ENCODE data around the gene CD6. TPM values are rescaled to one million over a fixed set of nuclear protein-coding genes. Genes with fewer than 3 reads are reported as not detected.

CD6 gene
- total and polyA plus RNA-seq, 2 of the 8 experiments (the other 6 are each of a cell fraction or from before 2014, with no cell fraction given), result 0.03 TPM; not detected in 1

DNA sequence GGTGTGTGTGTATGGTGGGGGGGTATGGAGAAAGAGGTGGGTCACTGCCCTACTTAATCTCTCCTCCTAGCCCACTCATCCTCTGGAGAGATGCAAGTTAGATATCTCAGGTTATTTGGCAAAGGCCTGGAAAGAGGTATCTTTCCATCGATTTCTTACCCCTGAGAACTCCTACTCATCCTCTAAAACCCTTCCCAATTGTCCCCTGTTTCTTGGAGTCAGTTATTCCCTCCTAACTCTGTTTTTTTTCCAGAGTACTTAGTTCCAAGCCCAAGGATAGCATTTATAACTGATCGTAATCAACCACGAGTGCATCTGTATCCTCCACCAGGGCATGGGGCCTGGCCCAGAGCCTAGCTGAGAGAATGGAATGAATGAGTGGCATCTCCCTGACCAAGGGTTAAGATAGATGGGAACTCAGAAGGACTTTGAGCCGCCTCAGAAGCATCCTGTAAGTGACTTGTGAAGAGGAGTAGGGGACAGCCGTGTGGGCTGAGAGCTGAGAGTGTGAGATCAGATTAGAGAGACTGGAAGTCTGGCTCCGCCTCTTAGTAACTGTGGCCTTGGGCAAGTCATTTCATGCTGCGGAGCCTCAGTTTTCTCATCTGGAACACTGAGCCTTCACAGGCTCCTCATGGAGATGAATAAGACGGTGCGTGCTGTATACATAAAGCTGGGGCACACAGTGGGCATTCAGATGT, 16.2 kb downstream of the CD6 start:
- Histone ChIP-seq H3K4me3 (ENCODE audit: extremely low read depth in 1 of 4, insufficient read depth in 2 of 4, low read depth in 3 of 4, low read length in 4 of 4) (no peak overlapping the region), H3K56ac (replicated peaks; ENCODE audit: insufficient read length, low read depth, low read length) (no peak overlapping the region), H4K91ac (replicated peaks; ENCODE audit: insufficient read length, low read length) (no peak overlapping the region), H3K79me1 (ENCODE audit: low read depth, low read length) (no peaks in the 10 kb centered on the region), H4K8ac (ENCODE audit: extremely low read depth, insufficient read depth, low read length) (no peak overlapping the region), H4K5ac (ENCODE audit: insufficient read length, low read depth, low read length) (no peak overlapping the region), H2AFZ (ENCODE audit: low read length) (no peak overlapping the region), H3K27ac (ENCODE audit: low read depth, low read length) (no peak overlapping the region), H3K23me2 (ENCODE audit: low read depth, low read length) (peaks cover 2% of the 10 kb centered on the region; the same call in 1 of the 2 replicates), H2AK5ac (ENCODE audit: low read depth, low read length) (no peak overlapping the region), H3K4me2 (ENCODE audit: insufficient read depth in 1 of 2, low read depth in 2 of 2, low read length in 2 of 2) (no peak overlapping the region), H3K4ac (replicated peaks; ENCODE audit: insufficient read length, low read depth, low read length) (no peak overlapping the region), H3K23ac (ENCODE audit: insufficient read length) (no peak overlapping the region), H2BK15ac (ENCODE audit: low read length) (no peak overlapping the region), H3K14ac (ENCODE audit: insufficient read length) (no peak overlapping the region), H3K4me1 (replicated peaks in 1 of 4; ENCODE audit: control insufficient read depth in 3 of 4, insufficient read depth in 4 of 4, low read length in 3 of 4) (no peaks in the 10 kb centered on the region), H3K79me2 (ENCODE audit: control insufficient read depth in 1 of 2, insufficient read depth in 2 of 2, low read length in 2 of 2) (no peaks in the 10 kb centered on the region), H3K27me3 (replicated peaks in 1 of 4; ENCODE audit: control insufficient read depth in 3 of 4, extremely low read depth in 1 of 4, insufficient read depth in 3 of 4, low read length in 3 of 4) (no peaks in the 10 kb centered on the region), H2BK20ac (ENCODE audit: low read length) (no peak overlapping the region), H4K20me1 (replicated peaks in 1 of 2; ENCODE audit: control insufficient read depth in 1 of 2, insufficient read depth in 2 of 2, low read length in 2 of 2) (no peaks in the 10 kb centered on the region), H3K18ac (ENCODE audit: extremely low read depth, low read length) (no peak overlapping the region), H3K9ac (replicated peaks in 1 of 4; ENCODE audit: extremely low read depth in 1 of 4, low read depth in 3 of 4, low read length in 3 of 4) (no peak overlapping the region), H3K36me3 (ENCODE audit: control insufficient read depth in 2 of 4, insufficient read depth in 4 of 4, low read length in 3 of 4) (no peaks in the 10 kb centered on the region), H2BK12ac (ENCODE audit: low read depth, low read length) (no peak overlapping the region), H3K9me3 (ENCODE audit: insufficient read depth in 2 of 2, low read depth in 1 of 2, low read length in 1 of 2) (no peaks in the 10 kb centered on the region), H2BK120ac (replicated peaks; ENCODE audit: low read depth, low read length) (no peak overlapping the region), H2BK5ac (ENCODE audit: low read depth, low read length) (no peak overlapping the region)
- no peak for DNase-seq (ENCODE audit: low read depth in 1 of 2, low spot score in 2 of 2)
- POLR2A ChIA-PET (ENCODE audit: partially characterized antibody), result interaction anchor here (0.6 kb wide), 1 partner anchor 189 kb away, joined by 4 read pairs; no protein-coding TSS in a partner anchor
- WGBS, 2 experiments (ENCODE audit: extremely low coverage in 1 of 2, insufficient coverage in 1 of 2, insufficient read length in 1 of 2, insufficient replicate concordance in 2 of 2, low coverage in 1 of 2, low lambda C conversion rate in 2 of 2, missing lambda C conversion rate in 1 of 2), result 80% methylated on average over 9 of the region's 9 CpGs; no CpG with 5 or more reads in 1 of the 2 experiments
- TF ChIP-seq RBBP5 (IDR thresholded peaks at IDR 0.05; ENCODE audit: borderline replicate concordance, low read depth, low read length) (no peak), SRF (IDR thresholded peaks at IDR 0.05; ENCODE audit: low read depth, low read length) (no peak), RFX5 (IDR thresholded peaks at IDR 0.05; ENCODE audit: borderline replicate concordance, low read depth, low read length) (no peak), CBX5 (IDR thresholded peaks at IDR 0.05; ENCODE audit: low read depth, low read length) (no peak), NRF1 (IDR thresholded peaks at IDR 0.05; ENCODE audit: low read depth, low read length) (no peak), TCF12 (IDR thresholded peaks at IDR 0.05; ENCODE audit: low read depth, low read length) (no peak), KDM4A (IDR thresholded peaks at IDR 0.05; ENCODE audit: low read depth, low read length, severe bottlenecking) (no peak), TAF7 (optimal IDR thresholded peaks at IDR 0.05; ENCODE audit: borderline replicate concordance, low read depth, low read length) (no peak), GABPA (IDR thresholded peaks at IDR 0.05; ENCODE audit: borderline replicate concordance, insufficient read depth, low read length) (no peak), SIX5 (IDR thresholded peaks at IDR 0.05; ENCODE audit: low read depth, low read length) (no peak), EZH2 (IDR thresholded peaks at IDR 0.05; ENCODE audit: low read depth, low read length, severe bottlenecking) (no peak), JUND (IDR thresholded peaks at IDR 0.05; ENCODE audit: low read length) (no peak), RNF2 (IDR thresholded peaks at IDR 0.05; ENCODE audit: borderline replicate concordance, low read depth, low read length, missing control alignments, poor library complexity, severe bottlenecking) (no peak)
- FAIRE-seq, result no peak
- CTCF ChIA-PET (ENCODE audit: partially characterized antibody), result interaction anchor here (0.6 to 2.4 kb wide), 4 partner anchors 11 to 66 kb away, joined by 3 to 10 read pairs (median 3); partner anchors contain the start of gene CD6

Measured in H1 (cell line).